ENCODE measurements around the gene USP13.

- TF ChIP-seq CTCF (IDR thresholded peaks at IDR 0.05; ENCODE audit: low read depth, low read length) (no peak), MYC (IDR thresholded peaks at IDR 0.05; ENCODE audit: low read depth, low read length) (no peak)
Measured at GRCh38 chr3:179608931-179609720, 43.7 kb upstream of the USP13 start.

Measured in NB4 (cell line).